Neural progenitor cell (in vitro differentiated cells): ENCODE measurements around the gene CDH18.

ENCODE experiments used
- EZH2 ChIP-seq: fragments of 200-600 bp; sonication (generic); IDR thresholded peaks from 2 replicates; pipeline ENCODE4 v1.6.1; 2017; ENCODE audit warnings: antibody characterized with exemption, mild to moderate bottlenecking, moderate library complexity
- TF ChIP-seq, protein P1 (sequence below): fragments of 200-600 bp; sonication (generic); IDR thresholded peaks from 2 replicates; pipeline ENCODE4 v1.5.1; 2017; ENCODE audit warnings: antibody characterized with exemption, mild to moderate bottlenecking

- TF ChIP-seq EZH2, result no peak
- TF ChIP-seq, protein P1, sequence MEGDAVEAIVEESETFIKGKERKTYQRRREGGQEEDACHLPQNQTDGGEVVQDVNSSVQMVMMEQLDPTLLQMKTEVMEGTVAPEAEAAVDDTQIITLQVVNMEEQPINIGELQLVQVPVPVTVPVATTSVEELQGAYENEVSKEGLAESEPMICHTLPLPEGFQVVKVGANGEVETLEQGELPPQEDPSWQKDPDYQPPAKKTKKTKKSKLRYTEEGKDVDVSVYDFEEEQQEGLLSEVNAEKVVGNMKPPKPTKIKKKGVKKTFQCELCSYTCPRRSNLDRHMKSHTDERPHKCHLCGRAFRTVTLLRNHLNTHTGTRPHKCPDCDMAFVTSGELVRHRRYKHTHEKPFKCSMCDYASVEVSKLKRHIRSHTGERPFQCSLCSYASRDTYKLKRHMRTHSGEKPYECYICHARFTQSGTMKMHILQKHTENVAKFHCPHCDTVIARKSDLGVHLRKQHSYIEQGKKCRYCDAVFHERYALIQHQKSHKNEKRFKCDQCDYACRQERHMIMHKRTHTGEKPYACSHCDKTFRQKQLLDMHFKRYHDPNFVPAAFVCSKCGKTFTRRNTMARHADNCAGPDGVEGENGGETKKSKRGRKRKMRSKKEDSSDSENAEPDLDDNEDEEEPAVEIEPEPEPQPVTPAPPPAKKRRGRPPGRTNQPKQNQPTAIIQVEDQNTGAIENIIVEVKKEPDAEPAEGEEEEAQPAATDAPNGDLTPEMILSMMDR, result no peak
These were observed 35.7 kb upstream of the CDH18 start for GRCh38 chr5:20023686-20024180.
